LNCAP (cell line): Measurements from ENCODE around the gene SELENOS.

Source experiments
- TF ChIP-seq, protein P1 (sequence below): fragments of 450-650 bp; IDR thresholded peaks from 2 replicates; pipeline ENCODE4 v1.5.1; 2017; ENCODE audit warnings: mild to moderate bottlenecking

Gene SELENOS

DNA sequence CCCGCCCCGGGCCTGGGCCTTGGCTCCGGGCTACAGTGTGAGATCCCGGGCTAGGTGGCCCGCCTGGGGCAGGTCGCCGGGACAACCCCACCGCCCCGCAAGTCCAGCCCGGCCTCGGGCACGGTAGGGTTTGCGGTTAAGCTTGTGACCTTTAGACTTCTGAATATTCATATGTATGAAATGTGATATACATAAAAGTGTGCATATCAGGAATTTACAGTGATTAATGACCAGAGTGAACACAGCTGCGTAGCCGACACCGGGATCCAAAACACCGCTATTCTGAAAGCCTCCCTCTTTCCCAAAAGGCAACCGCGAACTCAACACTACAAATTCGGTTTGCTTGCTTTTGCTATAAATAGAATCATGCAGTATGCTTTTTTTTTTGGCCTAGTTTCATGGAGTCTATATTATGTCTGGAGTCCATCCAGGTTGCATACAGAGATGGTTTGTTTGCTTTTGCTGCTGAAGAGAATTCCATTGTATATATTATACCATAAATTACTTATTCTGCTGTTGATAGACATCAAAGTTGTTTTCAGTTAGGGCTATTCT is 18.4 kb upstream of the SELENOS start:
- TF ChIP-seq, protein P1, sequence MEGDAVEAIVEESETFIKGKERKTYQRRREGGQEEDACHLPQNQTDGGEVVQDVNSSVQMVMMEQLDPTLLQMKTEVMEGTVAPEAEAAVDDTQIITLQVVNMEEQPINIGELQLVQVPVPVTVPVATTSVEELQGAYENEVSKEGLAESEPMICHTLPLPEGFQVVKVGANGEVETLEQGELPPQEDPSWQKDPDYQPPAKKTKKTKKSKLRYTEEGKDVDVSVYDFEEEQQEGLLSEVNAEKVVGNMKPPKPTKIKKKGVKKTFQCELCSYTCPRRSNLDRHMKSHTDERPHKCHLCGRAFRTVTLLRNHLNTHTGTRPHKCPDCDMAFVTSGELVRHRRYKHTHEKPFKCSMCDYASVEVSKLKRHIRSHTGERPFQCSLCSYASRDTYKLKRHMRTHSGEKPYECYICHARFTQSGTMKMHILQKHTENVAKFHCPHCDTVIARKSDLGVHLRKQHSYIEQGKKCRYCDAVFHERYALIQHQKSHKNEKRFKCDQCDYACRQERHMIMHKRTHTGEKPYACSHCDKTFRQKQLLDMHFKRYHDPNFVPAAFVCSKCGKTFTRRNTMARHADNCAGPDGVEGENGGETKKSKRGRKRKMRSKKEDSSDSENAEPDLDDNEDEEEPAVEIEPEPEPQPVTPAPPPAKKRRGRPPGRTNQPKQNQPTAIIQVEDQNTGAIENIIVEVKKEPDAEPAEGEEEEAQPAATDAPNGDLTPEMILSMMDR = no peak

DNA sequence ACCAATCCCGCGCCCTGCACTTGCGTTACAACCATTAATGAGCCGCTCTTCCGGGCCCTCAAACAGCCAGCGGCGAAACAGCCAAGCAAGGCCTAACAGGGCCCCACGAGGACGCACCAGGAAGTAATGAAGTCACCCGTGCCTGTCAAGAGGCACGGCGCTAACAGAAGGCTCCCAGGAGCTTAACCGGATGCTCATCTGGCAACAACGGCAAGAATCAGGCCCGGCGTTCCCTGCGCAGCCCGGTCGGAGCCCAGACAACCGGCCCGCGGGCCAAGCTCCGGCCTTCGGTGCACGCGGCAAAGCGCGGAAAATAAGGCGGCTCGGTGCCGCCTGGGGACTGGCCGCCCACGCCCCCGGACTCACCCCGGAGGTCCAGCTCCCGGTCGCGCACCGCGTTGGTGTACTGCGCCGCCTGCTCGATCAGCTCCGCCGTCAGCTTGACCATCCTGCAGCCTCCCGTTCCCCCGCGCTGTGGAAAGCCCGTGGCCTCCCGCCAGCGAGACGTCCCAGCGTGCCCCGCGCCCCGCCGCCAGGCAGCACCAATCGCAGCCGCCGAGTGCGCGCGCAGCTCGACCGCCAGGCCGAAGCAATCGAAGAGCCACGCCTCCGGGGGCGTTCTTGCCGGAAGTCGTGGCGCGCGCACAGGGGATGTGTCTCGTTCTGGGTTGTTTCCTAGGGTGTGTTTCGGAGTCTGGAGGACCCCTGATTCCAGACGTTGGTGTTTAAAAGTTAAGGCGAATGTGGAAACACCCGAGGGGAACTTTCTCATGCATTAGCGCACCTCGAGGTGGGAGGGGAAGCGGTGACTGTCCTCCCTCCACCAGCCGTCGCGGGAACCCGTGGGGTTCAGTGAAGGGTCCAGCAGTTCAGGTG is 17.7 kb upstream of the SELENOS start, which contains the start of gene SNRPA1:
Gene SNRPA1 (minus strand): TSS at position 518 of the 876 bp plus-strand sequence. CDS start 70 bp downstream, at position 448.
- TF ChIP-seq, protein P1 = no peak

DNA sequence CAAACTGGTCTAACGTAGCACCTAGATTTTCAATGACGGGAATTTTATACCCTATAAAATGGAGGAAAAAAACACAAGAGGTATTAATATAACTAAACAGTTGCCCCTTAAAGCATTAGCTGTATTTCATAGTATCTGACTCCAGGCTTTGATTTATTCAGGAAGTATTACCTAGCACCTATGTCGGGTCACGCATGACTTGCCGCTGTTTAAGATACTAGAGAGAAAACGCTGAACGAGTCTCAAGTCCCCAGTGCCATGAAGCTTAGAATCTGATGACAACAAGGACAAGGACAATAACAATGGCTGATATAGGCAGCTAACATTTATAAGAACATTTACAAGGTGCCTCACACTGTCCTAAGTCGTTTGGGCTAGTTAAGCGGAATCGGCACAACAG is 15.8 kb upstream of the SELENOS start:
- TF ChIP-seq, protein P1 = no peak

DNA sequence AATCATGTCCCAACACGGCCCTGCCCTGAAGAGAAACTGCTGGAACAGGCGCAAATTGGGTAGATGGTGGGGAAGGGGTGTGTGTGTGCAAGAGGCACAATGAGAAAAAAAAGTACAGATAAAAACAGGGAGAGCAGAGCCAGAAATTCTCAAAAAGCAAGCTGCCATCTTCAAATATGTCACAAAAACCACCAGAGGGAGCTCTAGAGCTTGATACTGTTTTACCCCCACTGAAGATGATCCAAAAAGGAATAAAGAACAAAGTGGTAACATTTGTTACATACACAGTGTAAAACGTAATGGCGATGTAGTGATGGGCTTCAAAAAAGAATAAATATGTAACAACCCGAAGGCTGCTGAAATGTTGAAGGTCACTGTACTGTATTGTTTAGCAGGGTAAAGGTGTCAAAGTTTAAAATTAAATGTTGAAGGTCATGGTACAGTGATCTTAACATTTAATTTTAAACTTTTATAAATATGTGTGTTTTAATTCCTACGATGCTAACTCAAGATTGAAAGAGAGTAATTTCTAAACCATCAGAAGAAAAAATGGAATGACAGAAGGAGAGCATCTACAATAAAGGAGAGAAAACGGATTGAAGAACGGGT is 11.7 kb upstream of the SELENOS start:
- TF ChIP-seq, protein P1 = peak; percentile 76

DNA sequence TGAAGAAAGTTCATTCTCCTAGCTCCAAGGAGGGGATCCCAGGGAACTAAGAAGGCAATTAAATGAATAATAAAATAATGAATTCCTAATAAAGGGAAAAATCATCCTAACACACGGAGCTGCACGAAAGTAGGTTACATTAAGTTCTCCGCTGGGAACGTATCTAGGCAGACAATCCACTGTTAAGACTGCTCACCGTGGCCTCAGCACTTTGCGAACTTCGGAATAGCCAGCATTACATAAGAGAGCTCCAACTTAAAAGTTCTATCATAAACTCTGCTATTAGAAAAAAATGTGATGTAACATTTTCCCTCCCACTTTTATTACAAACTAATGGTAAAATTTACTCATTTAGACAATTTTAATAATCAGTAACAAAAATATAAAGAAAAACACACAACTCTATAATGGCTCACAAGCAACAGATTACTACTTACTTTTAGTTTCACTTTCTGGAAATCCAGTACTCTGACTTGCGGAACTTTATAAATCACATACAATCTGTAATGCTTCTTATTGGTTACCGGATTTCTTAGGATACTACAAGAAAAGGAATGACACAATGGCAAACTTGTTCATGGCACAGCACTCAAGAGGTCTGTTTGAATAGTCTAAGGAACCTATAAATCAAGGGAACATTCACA is 9.3 kb upstream of the SELENOS start:
- TF ChIP-seq, protein P1 = no peak

DNA sequence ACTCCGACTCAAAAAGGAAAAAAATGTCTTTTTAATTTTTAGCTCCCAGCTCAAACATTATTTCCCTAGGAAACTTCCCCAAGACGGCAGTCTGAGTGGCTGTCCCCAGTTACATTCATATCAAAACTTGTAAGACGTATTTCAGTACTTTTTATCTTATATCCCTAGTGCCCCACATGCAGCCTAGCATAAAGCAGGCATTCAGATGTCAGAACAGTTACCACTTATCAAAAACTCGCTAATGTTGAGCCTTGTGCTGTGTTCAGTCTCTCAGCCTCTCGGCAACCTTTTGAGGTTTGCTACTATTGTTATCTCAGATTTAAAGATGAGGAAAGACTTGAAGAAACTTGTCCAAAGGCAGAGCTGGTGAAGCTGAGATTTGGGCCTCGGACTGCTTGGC is 6.6 kb upstream of the SELENOS start:
- TF ChIP-seq, protein P1 = no peak

DNA sequence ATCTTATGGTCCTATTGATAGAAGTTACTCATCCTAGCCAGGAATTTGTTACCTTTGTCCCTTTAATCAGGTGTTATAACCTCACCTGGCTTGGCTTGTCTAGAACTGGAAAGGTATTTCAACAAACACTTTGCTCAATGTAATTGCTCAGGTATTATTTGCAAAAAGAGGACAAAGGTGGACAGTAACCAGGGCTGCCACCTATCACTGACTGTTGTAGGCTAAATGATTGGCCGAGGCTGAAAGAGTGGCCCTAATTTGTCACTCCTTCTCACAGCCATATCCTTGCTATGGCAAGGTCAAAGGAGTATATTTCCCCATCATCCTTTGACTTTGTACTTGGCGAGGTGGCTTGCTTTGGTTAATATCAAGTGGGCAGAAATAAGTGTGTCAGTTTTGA is 2.7 kb upstream of the SELENOS start:
- TF ChIP-seq, protein P1 = no peak
